Measurements from ENCODE around the gene TREML1. TPM values are rescaled to one million over a fixed set of nuclear protein-coding genes. Genes with fewer than 3 reads are reported as not detected.
"Not testable (repeated sequence)": the region's sequence is repeated elsewhere in the genome, so short reads cannot be mapped to it uniquely, and the experiment has no call there.

Gene TREML1
- polyA plus RNA-seq, 3 donors from 2014 or later, result 2.4 to 6.2 TPM; not detected in 1

GRCh38 chr6:41155132-41155805 lies 1.1 kb upstream of the TREML1 start:
- H3K36me3 Mint-ChIP-seq, result peaks cover 0 to 4% (median 0%) of the 10 kb centered on the region in 3 donors
- DNase-seq, result no peak
- H3K4me1 Mint-ChIP-seq, result no peaks in the 10 kb centered on the region
- peaks cover 0 to 10% (median 5%) of the 10 kb centered on the region in 3 donors for H3K27me3 Mint-ChIP-seq (ENCODE audit: low read depth in 3 of 3)
- H3K27ac Mint-ChIP-seq, result no peak overlapping the region
- H3K9me3 Mint-ChIP-seq, result peaks cover 0 to 1% (median 0%) of the 10 kb centered on the region in 6 donors
- no peak overlapping the region for H3K4me3 Mint-ChIP-seq

GRCh38 chr6:41153451-41153850 lies 696 bp downstream of the TREML1 start:
- DNase-seq, result no peak
- H3K27me3 Mint-ChIP-seq (ENCODE audit: low read depth in 3 of 3), result peaks cover 0 to 8% (median 5%) of the 10 kb centered on the region in 3 donors
- peaks cover 4 to 14% (median 5%) of the 10 kb centered on the region in 3 donors for H3K36me3 Mint-ChIP-seq
- H3K4me1 Mint-ChIP-seq, result no peaks in the 10 kb centered on the region
- no peak overlapping the region for H3K27ac Mint-ChIP-seq
- no peak overlapping the region for H3K4me3 Mint-ChIP-seq
- H3K9me3 Mint-ChIP-seq, result peaks cover 0 to 1% (median 0%) of the 10 kb centered on the region in 6 donors

- Mint-ChIP-seq H3K36me3 (peaks cover 12 to 30% (median 12%) of the 10 kb centered on the region in 3 donors), H3K9me3 (peaks cover 0 to 1% (median 0%) of the 10 kb centered on the region in 6 donors), H3K27me3 (ENCODE audit: low read depth in 3 of 3) (peaks cover 0 to 3% (median 2%) of the 10 kb centered on the region in 3 donors), H3K4me1 (peaks cover 3 to 8% of the 10 kb centered on the region in 2 donors), H3K4me3 (no peak overlapping the region), H3K27ac (no peak overlapping the region)
- DNase-seq, result no peak
Observed at GRCh38 chr6:41150671-41151070, 3.5 kb downstream of the TREML1 start.

GRCh38 chr6:41147917-41148316 lies 6.2 kb downstream of the TREML1 start:
- peaks cover 3 to 8% of the 10 kb centered on the region in 2 donors for H3K4me1 Mint-ChIP-seq
- H3K4me3 Mint-ChIP-seq, result no peak overlapping the region
- peaks cover 12 to 39% (median 24%) of the 10 kb centered on the region in 3 donors for H3K36me3 Mint-ChIP-seq
- no peak overlapping the region for H3K27ac Mint-ChIP-seq
- no peak for DNase-seq
- peaks cover 0 to 3% (median 2%) of the 10 kb centered on the region in 3 donors for H3K27me3 Mint-ChIP-seq (ENCODE audit: low read depth in 3 of 3)
- H3K9me3 Mint-ChIP-seq, result peaks cover 0 to 1% (median 0%) of the 10 kb centered on the region in 6 donors

GRCh38 chr6:41136911-41137310 lies 17.2 kb downstream of the TREML1 start:
- Mint-ChIP-seq H3K27me3 (ENCODE audit: low read depth in 3 of 3) (no peaks in the 10 kb centered on the region), H3K4me3 (no peak overlapping the region), H3K9me3 (no peaks in the 10 kb centered on the region), H3K27ac (no peak overlapping the region), H3K4me1 (no peaks in the 10 kb centered on the region), H3K36me3 (peaks cover 15 to 34% (median 24%) of the 10 kb centered on the region in 3 donors)
- no peak for DNase-seq

GRCh38 chr6:41135062-41135832 lies 18.9 kb downstream of the TREML1 start:
- Mint-ChIP-seq H3K9me3 (no peaks in the 10 kb centered on the region), H3K27me3 (ENCODE audit: low read depth in 3 of 3) (no peaks in the 10 kb centered on the region), H3K27ac (no peak overlapping the region), H3K36me3 (peaks cover 18 to 24% (median 24%) of the 10 kb centered on the region in 3 donors), H3K4me3 (no peak overlapping the region), H3K4me1 (no peaks in the 10 kb centered on the region)
- DNase-seq, result no peak

- DNase-seq, result no peak
- peaks cover 0 to 1% (median 0%) of the 10 kb centered on the region in 6 donors for H3K9me3 Mint-ChIP-seq
- no peak overlapping the region for H3K4me3 Mint-ChIP-seq
- H3K36me3 Mint-ChIP-seq, result peaks cover 18 to 25% (median 21%) of the 10 kb centered on the region in 3 donors
- H3K27ac Mint-ChIP-seq, result no peak overlapping the region
- no peaks in the 10 kb centered on the region for H3K27me3 Mint-ChIP-seq (ENCODE audit: low read depth in 3 of 3)
- peaks cover 0 to 1% of the 10 kb centered on the region in 2 donors for H3K4me1 Mint-ChIP-seq
Observed at GRCh38 chr6:41132254-41132653, 21.9 kb downstream of the TREML1 start.

- peaks cover 0 to 1% (median 0%) of the 10 kb centered on the region in 6 donors for H3K9me3 Mint-ChIP-seq
- no peak overlapping the region for H3K4me3 Mint-ChIP-seq
- H3K27ac Mint-ChIP-seq, result no peak overlapping the region
- peaks cover 0 to 6% of the 10 kb centered on the region in 2 donors for H3K4me1 Mint-ChIP-seq
- H3K36me3 Mint-ChIP-seq, result peaks cover 7 to 28% (median 23%) of the 10 kb centered on the region in 3 donors
- no peaks in the 10 kb centered on the region for H3K27me3 Mint-ChIP-seq (ENCODE audit: low read depth in 3 of 3)
- no peak for DNase-seq
Observed at GRCh38 chr6:41125282-41125681, 28.9 kb downstream of the TREML1 start.

- DNase-seq, result no peak
- H3K36me3 Mint-ChIP-seq, result peaks cover 7 to 34% (median 23%) of the 10 kb centered on the region in 3 donors
- H3K4me1 Mint-ChIP-seq, result peaks cover 0 to 6% of the 10 kb centered on the region in 2 donors
- no peak overlapping the region for H3K27ac Mint-ChIP-seq
- no peak overlapping the region for H3K4me3 Mint-ChIP-seq
- H3K9me3 Mint-ChIP-seq, result peaks cover 0 to 1% (median 0%) of the 10 kb centered on the region in 6 donors
- no peaks in the 10 kb centered on the region for H3K27me3 Mint-ChIP-seq (ENCODE audit: low read depth in 3 of 3)
Observed at GRCh38 chr6:41122918-41123317, 31.2 kb downstream of the TREML1 start.

GRCh38 chr6:41122373-41122772 lies 31.8 kb downstream of the TREML1 start:
- DNase-seq, result no peak
- no peaks in the 10 kb centered on the region for H3K27me3 Mint-ChIP-seq (ENCODE audit: low read depth in 3 of 3)
- H3K4me3 Mint-ChIP-seq, result no peak overlapping the region
- H3K27ac Mint-ChIP-seq, result no peak overlapping the region
- H3K36me3 Mint-ChIP-seq, result peaks cover 5 to 37% (median 23%) of the 10 kb centered on the region in 3 donors
- H3K4me1 Mint-ChIP-seq, result peaks cover 0 to 6% of the 10 kb centered on the region in 2 donors
- no peaks in the 10 kb centered on the region for H3K9me3 Mint-ChIP-seq

GRCh38 chr6:41120058-41120457 lies 34.1 kb downstream of the TREML1 start:
- DNase-seq, result no peak
- peaks cover 3 to 38% (median 23%) of the 10 kb centered on the region in 3 donors for H3K36me3 Mint-ChIP-seq
- no peaks in the 10 kb centered on the region for H3K9me3 Mint-ChIP-seq
- no peaks in the 10 kb centered on the region for H3K4me1 Mint-ChIP-seq
- H3K27ac Mint-ChIP-seq, result no peak overlapping the region
- H3K4me3 Mint-ChIP-seq, result no peak overlapping the region
- no peaks in the 10 kb centered on the region for H3K27me3 Mint-ChIP-seq (ENCODE audit: low read depth in 3 of 3)

- Mint-ChIP-seq H3K36me3 (peaks cover 3 to 38% (median 23%) of the 10 kb centered on the region in 3 donors), H3K9me3 (no peaks in the 10 kb centered on the region), H3K4me1 (no peaks in the 10 kb centered on the region), H3K27me3 (ENCODE audit: low read depth in 3 of 3) (no peaks in the 10 kb centered on the region), H3K27ac (no peak overlapping the region), H3K4me3 (no peak overlapping the region)
- DNase-seq, result no peak
Observed at GRCh38 chr6:41119508-41119907, 34.6 kb downstream of the TREML1 start.

- not testable (repeated sequence) for H3K4me1 Mint-ChIP-seq; H3K27me3 Mint-ChIP-seq (ENCODE audit: low read depth in 3 of 3); H3K9me3 Mint-ChIP-seq; DNase-seq; H3K27ac Mint-ChIP-seq; H3K4me3 Mint-ChIP-seq
- peaks cover 0 to 14% (median 11%) of the 10 kb centered on the region in 3 donors for H3K36me3 Mint-ChIP-seq
Observed at GRCh38 chr6:41115027-41115426, 39.1 kb downstream of the TREML1 start.

- H3K9me3 Mint-ChIP-seq, result no peaks in the 10 kb centered on the region
- H3K27ac Mint-ChIP-seq, result no peak overlapping the region
- DNase-seq, result no peak
- H3K27me3 Mint-ChIP-seq (ENCODE audit: low read depth in 3 of 3), result peaks cover 0 to 4% (median 0%) of the 10 kb centered on the region in 3 donors
- H3K36me3 Mint-ChIP-seq, result peaks cover 4 to 11% (median 8%) of the 10 kb centered on the region in 3 donors
- no peaks in the 10 kb centered on the region for H3K4me1 Mint-ChIP-seq
- H3K4me3 Mint-ChIP-seq, result no peak overlapping the region
Observed at GRCh38 chr6:41111017-41111416, 43.1 kb downstream of the TREML1 start.
